K562 (cell line): ENCODE data around the gene ABCG1. TPM values are rescaled to one million over a fixed set of nuclear protein-coding genes. Genes with fewer than 3 reads are reported as not detected.

Source experiments
- ARNT ChIP-seq, 2 experiments: fragments of 450-650 bp; IDR thresholded peaks; 2 replicates each; pipeline ENCODE4 v1.6.1; 2016; ENCODE audit warnings: mild to moderate bottlenecking in 1 of 2
- CREM ChIP-seq: IDR thresholded peaks from 2 replicates; pipeline ENCODE4 v1.6.1; 2014; ENCODE audit warnings: antibody characterized with exemption, low read depth
- EZH2 ChIP-seq: IDR thresholded peaks from 2 replicates; pipeline ENCODE4 v1.6.1; 2012; ENCODE audit warnings: low read depth, mild to moderate bottlenecking, inconsistent platforms, low read length, borderline replicate concordance
- HDAC1 ChIP-seq, 2 experiments: fragments of 450-650 bp; IDR thresholded peaks; 2 replicates each; pipeline ENCODE4 v1.6.1; 2016 to 2017; ENCODE audit warnings: inconsistent platforms in 1 of 2, mild to moderate bottlenecking in 1 of 2, moderate library complexity in 1 of 2
- MAFK ChIP-seq: IDR thresholded peaks from 2 replicates; pipeline ENCODE4 v1.6.1; 2011; ENCODE audit warnings: low read length, improper control_type of control experiment
- MAZ ChIP-seq, 2 experiments: fragments of 450-650 bp in 1 of 2; sonication (generic) in 1 of 2; formaldehyde crosslinking; IDR thresholded peaks in 1 of 2; conservative IDR thresholded peaks in 1 of 2; 2 replicates each; pipeline versions ENCODE4 v1.4.0 to v1.5.0; 2020; ENCODE audit warnings: mild to moderate bottlenecking in 1 of 2, missing genetic modification reagents in 1 of 2
- NCOA2 ChIP-seq, 2 experiments: fragments of 450-650 bp; IDR thresholded peaks; 2 replicates each; pipeline ENCODE4 v1.6.1; 2018; ENCODE audit warnings: mild to moderate bottlenecking in 2 of 2, moderate library complexity in 1 of 2; ENCODE audit not compliant: partially characterized antibody in 2 of 2
- NONO ChIP-seq, 2 experiments: fragments of 200-400 bp in 1 of 2; fragments of 450-650 bp in 1 of 2; formaldehyde crosslinking in 1 of 2; IDR thresholded peaks; 2 replicates each; pipeline ENCODE4 v1.6.1; 2017; ENCODE audit warnings: low read depth in 2 of 2, mild to moderate bottlenecking in 2 of 2, moderate library complexity in 2 of 2, low read length in 1 of 2
- NRF1 ChIP-seq, 2 experiments: fragments of 450-650 bp; IDR thresholded peaks in 1 of 2; conservative IDR thresholded peaks in 1 of 2; 2 replicates each; pipeline ENCODE4 v1.6.1; 2014; ENCODE audit warnings: mild to moderate bottlenecking in 2 of 2
- SMARCA5 ChIP-seq: fragments of 450-650 bp; IDR thresholded peaks from 2 replicates; pipeline ENCODE4 v1.6.1; 2016
- SRSF1 ChIP-seq: fragments of 200-400 bp; formaldehyde crosslinking; IDR thresholded peaks from 2 replicates; pipeline ENCODE4 v1.6.1; 2017; ENCODE audit warnings: mild to moderate bottlenecking, low read depth, low read length, moderate library complexity
- TRIM28 ChIP-seq: fragments of 450-650 bp; IDR thresholded peaks from 2 replicates; pipeline ENCODE4 v1.6.1; 2017
- ZBTB17 ChIP-seq: fragments of 450-650 bp; formaldehyde crosslinking; IDR thresholded peaks from 2 replicates; pipeline ENCODE4 v1.4.0; 2020; ENCODE audit warnings: mild to moderate bottlenecking
- ZFP1 ChIP-seq: fragments of 450-650 bp; formaldehyde crosslinking; IDR thresholded peaks from 2 replicates; pipeline ENCODE4 v1.4.0; 2020; ENCODE audit warnings: mild to moderate bottlenecking, mixed read lengths
- ZFP36 ChIP-seq: fragments of 150-350 bp; IDR thresholded peaks from 2 replicates; pipeline ENCODE4 v1.6.1; 2018; ENCODE audit warnings: low read length, low read depth; ENCODE audit not compliant: partially characterized antibody
- ZNF140 ChIP-seq: fragments of 250-450 bp; sonication (Bioruptor Pico); IDR thresholded peaks from 2 replicates; pipeline ENCODE4 v1.8.0; 2021; ENCODE audit warnings: moderate library complexity, mild to moderate bottlenecking, inconsistent platforms
- ZNF165 ChIP-seq: fragments of 250-450 bp; sonication (Bioruptor Pico); IDR thresholded peaks from 2 replicates; pipeline ENCODE4 v1.4.0; 2020; ENCODE audit warnings: borderline replicate concordance
- ZNF282 ChIP-seq: sonication (generic); formaldehyde crosslinking; IDR thresholded peaks from 2 replicates; pipeline ENCODE4 v1.8.1; 2023; ENCODE audit warnings: missing genetic modification reagents
- polyA plus RNA-seq, 8 experiments: library from polyadenylated mRNA; depleted of rRNA in 4 of 8; stranded (reverse) in 5 of 8; unstranded in 3 of 8; fragments of >200 nt; fragmentation: Nextera tagmentation in 2 of 8; fragmentation: Illumina TruSeq in 1 of 8; extraction: Ambion mirVana in 2 of 8; extraction: Trizol in 1 of 8; gene quantifications; 2 replicates each; pipeline versions ENCODE4 v1.2.1 to v1.2.3, GENCODE V29; 2011 to 2014; ENCODE audit warnings: inconsistent platforms in 1 of 8, missing spikeins in 1 of 8
- total RNA-seq, 7 experiments: library from RNA; depleted of rRNA in 6 of 7; stranded (reverse); fragments of >200 nt in 6 of 7; fragmentation: Illumina TruSeq in 2 of 7; extraction: Trizol in 2 of 7; gene quantifications; 2 replicates each; pipeline versions ENCODE4 v1.2.1 to v1.2.3, GENCODE V29; 2011 to 2021; ENCODE audit warnings: low replicate concordance in 1 of 7
- TF ChIP-seq, protein P1 (sequence below): fragments of 200-800 bp; sonication (Bioruptor generic); IDR thresholded peaks from 2 replicates; pipeline ENCODE4 v1.6.1; 2016; ENCODE audit warnings: missing genetic modification characterization, missing compliant biosample characterization
- TF ChIP-seq, protein P2 (sequence below): sonication (generic); formaldehyde crosslinking; IDR thresholded peaks from 2 replicates; pipeline ENCODE4 v1.8.1; 2023; ENCODE audit warnings: mild to moderate bottlenecking, missing genetic modification reagents
- TF ChIP-seq, protein P3 (sequence below): fragments of 450-650 bp; IDR thresholded peaks from 2 replicates; pipeline ENCODE4 v1.6.1; 2017; ENCODE audit warnings: mild to moderate bottlenecking, moderate library complexity

ABCG1 gene
- total and polyA plus RNA-seq, 9 of the 15 experiments (the other 6 are each of a cell fraction or from before 2014, with no cell fraction given) = 0.04 to 0.09 TPM; not detected in 7

DNA sequence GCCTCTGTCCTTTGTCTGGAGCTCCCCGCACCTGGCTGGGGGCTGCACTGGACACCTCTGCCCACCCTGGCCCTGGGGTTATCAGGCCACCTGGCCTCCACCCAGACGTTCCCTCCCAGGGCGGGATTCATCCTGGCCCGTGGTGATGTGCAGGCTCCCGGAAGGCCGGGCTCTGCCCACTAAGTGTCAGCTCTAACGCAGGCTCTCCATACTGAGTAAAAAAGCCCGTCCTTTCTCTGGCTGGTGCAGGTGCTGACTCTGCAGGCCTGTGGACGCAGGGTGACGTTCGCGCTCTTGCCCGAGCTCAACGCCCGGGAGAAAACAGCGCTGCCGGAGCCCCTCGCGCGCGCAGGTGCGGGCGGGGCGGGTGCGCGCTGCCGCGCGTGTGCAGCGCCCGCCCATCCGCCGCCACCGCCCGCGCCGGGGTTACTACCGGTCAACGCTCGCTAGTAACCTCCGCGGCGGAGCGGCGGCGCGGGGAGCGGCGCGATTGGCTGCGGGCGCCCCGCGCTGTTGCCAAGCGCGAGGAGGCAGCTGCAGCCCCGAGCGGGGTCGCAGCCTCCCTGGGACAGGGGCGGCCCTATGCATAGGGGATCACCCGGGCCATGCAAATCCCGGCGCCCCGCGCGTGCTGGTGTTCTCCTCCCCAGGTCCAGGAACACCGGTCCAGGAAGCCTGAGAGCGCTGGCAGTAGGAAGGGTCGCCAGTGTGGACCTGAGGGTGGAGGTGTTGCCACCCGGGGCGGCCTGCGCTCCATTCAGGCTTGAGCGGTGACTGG lies 15.7 kb downstream of the ABCG1 start (continued):
- TF ChIP-seq, protein P1, sequence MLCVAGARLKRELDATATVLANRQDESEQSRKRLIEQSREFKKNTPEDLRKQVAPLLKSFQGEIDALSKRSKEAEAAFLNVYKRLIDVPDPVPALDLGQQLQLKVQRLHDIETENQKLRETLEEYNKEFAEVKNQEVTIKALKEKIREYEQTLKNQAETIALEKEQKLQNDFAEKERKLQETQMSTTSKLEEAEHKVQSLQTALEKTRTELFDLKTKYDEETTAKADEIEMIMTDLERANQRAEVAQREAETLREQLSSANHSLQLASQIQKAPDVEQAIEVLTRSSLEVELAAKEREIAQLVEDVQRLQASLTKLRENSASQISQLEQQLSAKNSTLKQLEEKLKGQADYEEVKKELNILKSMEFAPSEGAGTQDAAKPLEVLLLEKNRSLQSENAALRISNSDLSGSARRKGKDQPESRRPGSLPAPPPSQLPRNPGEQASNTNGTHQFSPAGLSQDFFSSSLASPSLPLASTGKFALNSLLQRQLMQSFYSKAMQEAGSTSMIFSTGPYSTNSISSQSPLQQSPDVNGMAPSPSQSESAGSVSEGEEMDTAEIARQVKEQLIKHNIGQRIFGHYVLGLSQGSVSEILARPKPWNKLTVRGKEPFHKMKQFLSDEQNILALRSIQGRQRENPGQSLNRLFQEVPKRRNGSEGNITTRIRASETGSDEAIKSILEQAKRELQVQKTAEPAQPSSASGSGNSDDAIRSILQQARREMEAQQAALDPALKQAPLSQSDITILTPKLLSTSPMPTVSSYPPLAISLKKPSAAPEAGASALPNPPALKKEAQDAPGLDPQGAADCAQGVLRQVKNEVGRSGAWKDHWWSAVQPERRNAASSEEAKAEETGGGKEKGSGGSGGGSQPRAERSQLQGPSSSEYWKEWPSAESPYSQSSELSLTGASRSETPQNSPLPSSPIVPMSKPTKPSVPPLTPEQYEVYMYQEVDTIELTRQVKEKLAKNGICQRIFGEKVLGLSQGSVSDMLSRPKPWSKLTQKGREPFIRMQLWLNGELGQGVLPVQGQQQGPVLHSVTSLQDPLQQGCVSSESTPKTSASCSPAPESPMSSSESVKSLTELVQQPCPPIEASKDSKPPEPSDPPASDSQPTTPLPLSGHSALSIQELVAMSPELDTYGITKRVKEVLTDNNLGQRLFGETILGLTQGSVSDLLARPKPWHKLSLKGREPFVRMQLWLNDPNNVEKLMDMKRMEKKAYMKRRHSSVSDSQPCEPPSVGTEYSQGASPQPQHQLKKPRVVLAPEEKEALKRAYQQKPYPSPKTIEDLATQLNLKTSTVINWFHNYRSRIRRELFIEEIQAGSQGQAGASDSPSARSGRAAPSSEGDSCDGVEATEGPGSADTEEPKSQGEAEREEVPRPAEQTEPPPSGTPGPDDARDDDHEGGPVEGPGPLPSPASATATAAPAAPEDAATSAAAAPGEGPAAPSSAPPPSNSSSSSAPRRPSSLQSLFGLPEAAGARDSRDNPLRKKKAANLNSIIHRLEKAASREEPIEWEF (CRISPR knock-in tag) = no peak
- TF ChIP-seq SRSF1 (no peak), MAZ (CRISPR knock-in tag; conservative IDR thresholded peaks at IDR 0.05 in 1 of 2, IDR thresholded peaks at IDR 0.05 in 1 of 2) (peak in 1 of 2 experiments; percentile 51; a peak in 1 of 4 replicates), ZNF140 (CRISPR knock-in tag) (no peak), ZNF165 (no peak), ZBTB17 (CRISPR knock-in tag) (no peak), ARNT (IDR thresholded peaks at IDR 0.05) (no peak), SMARCA5 (no peak), TRIM28 (no peak), CREM (0 out of 2 replicates have a peak, but pooled peaks have one; percentile 11), ZNF282 (CRISPR knock-in tag) (no peak), NONO (IDR thresholded peaks at IDR 0.05; ENCODE audit: low read depth in 2 of 2, low read length in 1 of 2) (no peak), HDAC1 (IDR thresholded peaks at IDR 0.05) (no peak), NRF1 (conservative IDR thresholded peaks at IDR 0.05 in 1 of 2, IDR thresholded peaks at IDR 0.05 in 1 of 2) (peak; percentile 86 to 90; a peak in 3 of 4 replicates), NCOA2 (IDR thresholded peaks at IDR 0.05; ENCODE audit: partially characterized antibody in 2 of 2) (no peak), MAFK (no peak), ZFP1 (CRISPR knock-in tag) (no peak), EZH2 (no peak), ZFP36 (no peak)
- TF ChIP-seq, protein P2, sequence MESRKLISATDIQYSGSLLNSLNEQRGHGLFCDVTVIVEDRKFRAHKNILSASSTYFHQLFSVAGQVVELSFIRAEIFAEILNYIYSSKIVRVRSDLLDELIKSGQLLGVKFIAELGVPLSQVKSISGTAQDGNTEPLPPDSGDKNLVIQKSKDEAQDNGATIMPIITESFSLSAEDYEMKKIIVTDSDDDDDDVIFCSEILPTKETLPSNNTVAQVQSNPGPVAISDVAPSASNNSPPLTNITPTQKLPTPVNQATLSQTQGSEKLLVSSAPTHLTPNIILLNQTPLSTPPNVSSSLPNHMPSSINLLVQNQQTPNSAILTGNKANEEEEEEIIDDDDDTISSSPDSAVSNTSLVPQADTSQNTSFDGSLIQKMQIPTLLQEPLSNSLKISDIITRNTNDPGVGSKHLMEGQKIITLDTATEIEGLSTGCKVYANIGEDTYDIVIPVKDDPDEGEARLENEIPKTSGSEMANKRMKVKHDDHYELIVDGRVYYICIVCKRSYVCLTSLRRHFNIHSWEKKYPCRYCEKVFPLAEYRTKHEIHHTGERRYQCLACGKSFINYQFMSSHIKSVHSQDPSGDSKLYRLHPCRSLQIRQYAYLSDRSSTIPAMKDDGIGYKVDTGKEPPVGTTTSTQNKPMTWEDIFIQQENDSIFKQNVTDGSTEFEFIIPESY (CRISPR knock-in tag) = 0 out of 2 replicates have a peak, but pooled peaks have one; percentile 25
- TF ChIP-seq, protein P3, sequence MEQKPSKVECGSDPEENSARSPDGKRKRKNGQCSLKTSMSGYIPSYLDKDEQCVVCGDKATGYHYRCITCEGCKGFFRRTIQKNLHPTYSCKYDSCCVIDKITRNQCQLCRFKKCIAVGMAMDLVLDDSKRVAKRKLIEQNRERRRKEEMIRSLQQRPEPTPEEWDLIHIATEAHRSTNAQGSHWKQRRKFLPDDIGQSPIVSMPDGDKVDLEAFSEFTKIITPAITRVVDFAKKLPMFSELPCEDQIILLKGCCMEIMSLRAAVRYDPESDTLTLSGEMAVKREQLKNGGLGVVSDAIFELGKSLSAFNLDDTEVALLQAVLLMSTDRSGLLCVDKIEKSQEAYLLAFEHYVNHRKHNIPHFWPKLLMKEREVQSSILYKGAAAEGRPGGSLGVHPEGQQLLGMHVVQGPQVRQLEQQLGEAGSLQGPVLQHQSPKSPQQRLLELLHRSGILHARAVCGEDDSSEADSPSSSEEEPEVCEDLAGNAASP = no peak
